ENCODE results near the gene THAP12. TPM values are rescaled to one million over a fixed set of nuclear protein-coding genes. Genes with fewer than 3 reads are reported as not detected.

The THAP12 gene
- polyA plus RNA-seq, 2 of the 4 experiments (the other 2 are of a cell fraction) = 34.6 to 82.4 TPM

GRCh38 chr11:76376746-76377558, 4.0 kb downstream of the THAP12 start:
- Histone ChIP-seq H3K9me3 (no peaks in the 10 kb centered on the region), H3K27ac (no peak overlapping the region), H3K4me3 (no peak overlapping the region), H3K4me1 (peaks cover 21% of the 10 kb centered on the region), H3K4me2 (no peak overlapping the region)
- DNase-seq (ENCODE audit: low read depth in 1 of 2, low spot score in 1 of 2) (no peak), FAIRE-seq (no peak), ATAC-seq (no peak)
- POLR2A ChIA-PET = no interaction called here
- TF ChIP-seq FOSB (CRISPR knock-in tag; IDR thresholded peaks at IDR 0.05) (no peak), RAD21 (conservative IDR thresholded peaks at IDR 0.05 in 1 of 2, IDR thresholded peaks at IDR 0.05 in 1 of 2) (no peak), JUN (IDR thresholded peaks at IDR 0.05) (no peak), MAX (IDR thresholded peaks at IDR 0.05) (no peak), CHD2 (IDR thresholded peaks at IDR 0.05; ENCODE audit: low read length, partially characterized antibody) (no peak), ESRRA (IDR thresholded peaks at IDR 0.05; ENCODE audit: borderline replicate concordance, low read length) (no peak), CHD4 (IDR thresholded peaks at IDR 0.05; ENCODE audit: borderline replicate concordance) (no peak), ZC3H11A (IDR thresholded peaks at IDR 0.05) (no peak), SMC3 (IDR thresholded peaks at IDR 0.05) (no peak)
- WGBS (ENCODE audit: missing lambda C conversion rate) = 88% methylated on average over 7 of the region's 7 CpGs
- CTCF ChIA-PET = no interaction called here

- no peak for TF ChIP-seq FOXS1 (CRISPR knock-in tag; IDR thresholded peaks at IDR 0.05)
- no peak for TF ChIP-seq FOSL2 (IDR thresholded peaks at IDR 0.05)
- TF ChIP-seq FOSL2 (CRISPR knock-in tag; IDR thresholded peaks at IDR 0.05) = peak; percentile 79
- ChIA-PET CTCF (no interaction called here), POLR2A (no interaction called here)
- Histone ChIP-seq H3K4me2 (peak overlapping the region; percentile 53), H3K4me1 (peaks cover 23% of the 10 kb centered on the region), H3K9me3 (no peaks in the 10 kb centered on the region), H3K27ac (peak overlapping the region in 1 of 2 experiments; percentile 27; a peak in 1 of 6 replicates), H3K4me3 (no peak overlapping the region)
- FAIRE-seq (no peak), ATAC-seq (peak; percentile 88 to 90), DNase-seq (ENCODE audit: low read depth in 1 of 2, low spot score in 1 of 2) (peak; percentile 41 to 61)
- WGBS (ENCODE audit: missing lambda C conversion rate) = 9% methylated on average over 3 of the region's 3 CpGs
These were observed 9.8 kb downstream of the THAP12 start for GRCh38 chr11:76371170-76371569.

GRCh38 chr11:76369406-76369805, 11.5 kb downstream of the THAP12 start:
- DNase-seq (ENCODE audit: low read depth in 1 of 2, low spot score in 1 of 2) (no peak), FAIRE-seq (no peak), ATAC-seq (no peak)
- POLR2A ChIA-PET = no interaction called here
- WGBS (ENCODE audit: missing lambda C conversion rate) = 94% methylated on average over 6 of the region's 6 CpGs
- no peak overlapping the region for H3K27ac ChIP-seq
- no peak overlapping the region for H3K4me2 ChIP-seq
- H3K9me3 ChIP-seq = no peaks in the 10 kb centered on the region
- TF ChIP-seq ZC3H11A (IDR thresholded peaks at IDR 0.05) (no peak), FOSL2 (IDR thresholded peaks at IDR 0.05) (no peak), FOSL2 (CRISPR knock-in tag; IDR thresholded peaks at IDR 0.05) (no peak), RARB (CRISPR knock-in tag; IDR thresholded peaks at IDR 0.05) (no peak), BHLHE40 (IDR thresholded peaks at IDR 0.05; ENCODE audit: low read depth, low read length) (no peak), HEYL (CRISPR knock-in tag; IDR thresholded peaks at IDR 0.05) (no peak), JUNB (IDR thresholded peaks at IDR 0.05) (no peak), KDM5A (IDR thresholded peaks at IDR 0.05) (no peak), RAD21 (conservative IDR thresholded peaks at IDR 0.05 in 1 of 2, IDR thresholded peaks at IDR 0.05 in 1 of 2) (no peak), CEBPB (IDR thresholded peaks at IDR 0.05) (no peak), MAFK (IDR thresholded peaks at IDR 0.05; ENCODE audit: partially characterized antibody) (no peak), ZNF302 (CRISPR knock-in tag; IDR thresholded peaks at IDR 0.05) (no peak), POLR2A (IDR thresholded peaks at IDR 0.05; ENCODE audit: low read length) (no peak), EP300 (IDR thresholded peaks at IDR 0.05) (no peak), KDM1A (IDR thresholded peaks at IDR 0.05; ENCODE audit: low read depth) (no peak)
- CTCF ChIA-PET = no interaction called here
- no peak overlapping the region for H3K4me3 ChIP-seq
- peaks cover 15% of the 10 kb centered on the region for H3K4me1 ChIP-seq

- FAIRE-seq = no peak
- TF ChIP-seq MYC (IDR thresholded peaks at IDR 0.05; ENCODE audit: borderline replicate concordance, low read length) = no peak
- no peak for TF ChIP-seq EP300 (IDR thresholded peaks at IDR 0.05)
- TF ChIP-seq MAX (IDR thresholded peaks at IDR 0.05) = no peak
- TF ChIP-seq SREBF2 (IDR thresholded peaks at IDR 0.05) = no peak
- no peak for TF ChIP-seq CBX2 (IDR thresholded peaks at IDR 0.05; ENCODE audit: borderline replicate concordance, low read depth)
- no peak for TF ChIP-seq PHF8 (IDR thresholded peaks at IDR 0.05; ENCODE audit: borderline replicate concordance, low read depth)
- TF ChIP-seq MAFK (IDR thresholded peaks at IDR 0.05; ENCODE audit: partially characterized antibody) = peak; percentile 81
- Histone ChIP-seq H3K4me1 (peaks cover 15% of the 10 kb centered on the region), H3K4me3 (no peak overlapping the region), H3K27ac (no peak overlapping the region), H3K9me3 (no peaks in the 10 kb centered on the region), H3K4me2 (no peak overlapping the region)
- ChIA-PET CTCF (no interaction called here), POLR2A (no interaction called here)
- no peak for DNase-seq (ENCODE audit: low read depth in 1 of 2, low spot score in 1 of 2)
- ATAC-seq = no peak
- WGBS (ENCODE audit: missing lambda C conversion rate) = 91% methylated on average over 1 of the region's 1 CpG
These were observed 12.4 kb downstream of the THAP12 start for GRCh38 chr11:76368490-76368889.
